HG02588 (cell line): Measurements from ENCODE around the gene FEM1B.

Experiments
- ATAC-seq: cut with Tn5 transposase; IDR thresholded peaks from one replicate; pipeline ENCODE4 v1.9.1; 2021; ENCODE audit warnings: mild to moderate bottlenecking, moderate library complexity; ENCODE audit not compliant: unreplicated experiment

FEM1B gene

GRCh38 chr15:68284616-68285258 lies 7.2 kb downstream of the FEM1B start:
- no peak for ATAC-seq

DNA sequence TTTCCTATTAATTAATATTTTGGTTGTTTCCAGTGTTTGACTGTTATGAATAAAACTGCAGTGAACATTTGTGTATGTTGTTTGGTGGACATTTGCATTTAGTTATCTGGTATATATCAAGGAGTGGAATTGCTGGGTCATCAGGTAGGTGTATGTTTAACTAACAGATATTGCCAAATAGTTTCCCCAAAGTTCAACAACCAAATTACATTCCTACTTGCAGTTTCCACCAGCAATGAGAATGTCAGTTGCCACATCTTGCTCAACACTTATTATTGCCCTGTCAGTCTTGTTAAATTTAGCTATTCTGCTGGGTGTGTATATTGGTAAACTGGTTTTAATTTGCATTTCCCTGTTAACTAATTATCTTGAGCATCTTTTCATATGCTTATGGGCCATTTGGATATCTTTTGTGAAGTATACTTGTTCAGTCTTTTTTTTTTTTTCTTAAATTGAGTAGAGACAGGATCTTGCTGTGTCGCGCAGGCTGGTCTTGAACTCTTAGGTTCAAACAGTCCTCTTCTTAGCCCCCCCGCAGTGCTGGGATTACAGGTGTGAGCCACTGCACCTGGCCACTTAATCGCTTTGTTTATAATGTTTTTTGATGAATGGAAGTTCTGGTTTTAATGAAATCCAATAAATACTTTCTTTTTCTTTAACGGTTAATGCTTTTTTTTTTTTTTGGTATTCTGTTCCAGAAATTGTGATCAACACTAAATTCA lies 7.9 kb downstream of the FEM1B start:
- no peak for ATAC-seq

DNA sequence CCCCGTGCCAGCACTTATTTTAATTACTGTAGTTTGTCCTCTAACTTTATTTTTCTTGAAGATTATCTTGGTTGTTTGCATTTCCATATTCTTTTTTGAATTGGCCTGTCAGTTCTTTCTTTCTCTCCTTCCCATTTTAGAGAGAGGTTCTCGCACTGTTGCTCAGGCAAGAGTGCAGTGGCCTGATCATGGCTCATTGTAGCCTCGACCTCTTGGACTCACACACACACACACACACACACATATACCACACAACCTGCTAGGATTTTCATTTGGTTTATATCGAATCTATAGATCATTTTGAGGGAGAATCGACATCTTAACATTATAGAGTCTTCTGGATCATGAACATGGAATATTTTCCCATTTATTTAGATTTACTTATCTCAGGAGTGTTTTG lies 8.7 kb downstream of the FEM1B start:
- no peak for ATAC-seq

GRCh38 chr15:68289057-68289456 lies 11.5 kb downstream of the FEM1B start:
- ATAC-seq, result no peak

DNA sequence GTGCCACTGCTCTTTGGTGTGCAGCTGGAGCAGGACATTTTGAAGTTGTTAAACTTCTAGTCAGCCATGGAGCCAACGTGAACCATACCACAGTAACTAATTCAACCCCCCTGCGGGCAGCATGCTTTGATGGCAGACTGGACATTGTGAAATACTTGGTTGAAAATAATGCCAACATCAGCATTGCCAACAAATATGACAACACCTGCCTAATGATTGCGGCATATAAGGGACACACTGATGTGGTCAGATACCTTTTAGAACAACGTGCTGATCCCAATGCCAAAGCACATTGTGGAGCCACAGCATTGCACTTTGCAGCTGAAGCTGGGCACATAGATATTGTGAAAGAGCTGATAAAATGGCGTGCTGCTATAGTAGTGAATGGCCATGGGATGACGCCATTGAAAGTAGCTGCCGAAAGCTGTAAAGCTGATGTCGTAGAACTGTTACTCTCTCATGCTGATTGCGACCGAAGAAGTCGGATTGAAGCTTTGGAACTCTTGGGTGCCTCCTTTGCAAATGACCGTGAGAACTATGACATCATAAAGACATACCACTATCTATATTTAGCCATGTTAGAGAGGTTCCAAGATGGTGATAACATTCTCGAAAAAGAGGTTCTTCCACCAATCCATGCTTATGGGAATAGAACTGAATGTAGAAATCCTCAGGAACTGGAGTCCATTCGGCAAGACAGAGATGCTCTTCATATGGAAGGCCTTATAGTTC lies 12.2 kb downstream of the FEM1B start:
- no peak for ATAC-seq

GRCh38 chr15:68290715-68291114 lies 13.2 kb downstream of the FEM1B start:
- no peak for ATAC-seq

DNA sequence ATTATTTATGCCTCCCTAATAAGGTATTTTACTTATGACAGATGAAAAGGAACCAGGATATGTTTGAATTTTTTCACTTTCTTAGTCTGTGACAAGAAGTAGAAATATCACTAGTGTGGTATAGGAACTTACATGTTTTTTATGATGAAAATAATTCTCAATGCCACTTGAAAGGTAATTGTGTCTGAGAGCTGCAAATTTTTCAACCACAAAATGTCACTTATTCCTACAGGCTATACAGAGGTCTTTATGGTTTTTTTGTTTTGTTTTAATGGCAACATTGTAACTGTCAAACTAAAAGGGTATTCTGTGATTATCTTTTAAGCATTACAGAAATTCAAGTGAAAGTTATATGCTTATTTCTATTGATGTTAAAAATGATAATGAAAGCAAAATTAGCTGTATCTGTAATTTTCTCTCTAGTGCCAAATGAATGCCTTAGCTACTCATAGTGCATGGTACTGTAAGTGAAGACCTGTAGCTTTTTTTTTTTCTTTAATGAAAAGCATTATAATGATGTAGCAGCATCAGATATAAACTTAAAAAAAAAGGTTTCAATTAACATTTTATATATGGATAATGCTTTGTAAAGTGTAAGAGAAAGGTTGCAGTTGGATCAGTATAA lies 14.7 kb downstream of the FEM1B start:
- ATAC-seq, result no peak

DNA sequence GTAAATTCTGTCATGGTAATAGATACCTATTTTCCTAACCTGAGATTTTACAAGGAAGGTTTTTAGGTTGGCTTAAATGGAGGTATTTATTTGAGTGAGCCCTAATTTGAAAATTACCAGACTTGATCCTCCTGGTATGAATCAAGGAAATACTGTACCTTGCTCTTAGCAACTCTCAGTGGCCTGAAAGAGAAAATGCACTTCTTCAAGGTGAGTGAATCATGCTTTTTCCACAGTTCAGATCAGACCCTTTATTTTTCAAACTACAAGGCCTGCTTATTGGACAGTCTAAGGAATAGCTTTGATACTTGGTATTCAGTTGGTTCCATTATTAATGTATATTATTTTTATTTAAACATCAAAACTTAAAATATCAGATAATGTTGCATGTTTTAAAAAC lies 15.4 kb downstream of the FEM1B start:
- ATAC-seq, result no peak

DNA sequence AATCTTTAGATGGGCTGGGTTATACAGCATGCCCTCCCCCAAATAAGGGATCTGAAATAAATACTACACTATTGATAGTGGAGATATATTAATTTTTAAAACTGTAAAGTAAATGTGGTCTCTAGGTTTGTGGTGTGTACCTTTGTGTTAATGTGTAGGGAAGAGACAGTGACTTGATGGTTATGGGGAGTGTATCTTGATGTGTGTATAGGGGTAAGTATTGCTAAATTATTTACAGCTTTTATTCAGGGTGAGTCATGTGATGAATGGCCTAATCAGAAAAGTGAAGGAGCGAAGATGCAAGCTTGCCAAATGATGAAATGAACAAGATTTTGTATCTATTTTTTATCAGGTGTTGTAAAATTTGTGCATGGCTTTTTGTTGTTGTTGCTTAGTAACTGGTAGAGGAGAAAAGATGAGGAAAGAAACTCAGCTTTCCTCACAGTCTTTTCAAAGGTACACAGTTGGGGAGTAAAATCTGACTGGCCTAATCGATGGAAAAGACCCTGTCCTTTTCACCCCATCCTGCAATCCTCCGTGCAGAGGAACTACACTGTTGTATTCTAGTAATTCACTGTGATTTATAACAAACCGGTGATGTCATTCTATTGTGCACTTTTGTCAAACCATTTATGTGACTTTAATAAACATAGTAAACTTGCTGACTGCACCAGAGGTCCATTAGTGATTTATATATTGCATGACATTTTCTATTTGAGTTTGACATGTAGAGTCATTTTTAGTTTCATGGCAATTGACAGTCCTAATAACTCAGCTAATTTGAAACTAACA lies 17.7 kb downstream of the FEM1B start:
- ATAC-seq, result no peak

DNA sequence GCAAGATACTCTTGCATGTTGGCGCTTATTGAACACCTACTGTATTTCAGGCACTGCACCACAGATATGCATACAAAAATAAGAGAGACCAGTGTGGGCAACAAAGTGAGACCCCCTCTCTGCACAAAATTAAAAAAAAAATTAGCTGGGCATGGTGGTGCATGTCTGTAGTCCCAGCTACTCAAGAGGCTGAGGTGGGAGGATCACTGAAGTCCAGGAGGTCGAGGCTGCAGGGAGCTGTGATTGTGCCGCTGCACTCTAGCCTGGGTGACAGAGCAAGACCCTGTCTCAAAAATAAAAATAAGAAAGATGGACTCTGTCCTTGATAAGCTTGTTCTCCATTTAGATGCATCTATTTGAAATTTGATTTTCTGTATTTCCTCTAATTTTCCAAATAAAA lies 20.8 kb downstream of the FEM1B start:
- ATAC-seq, result no peak

DNA sequence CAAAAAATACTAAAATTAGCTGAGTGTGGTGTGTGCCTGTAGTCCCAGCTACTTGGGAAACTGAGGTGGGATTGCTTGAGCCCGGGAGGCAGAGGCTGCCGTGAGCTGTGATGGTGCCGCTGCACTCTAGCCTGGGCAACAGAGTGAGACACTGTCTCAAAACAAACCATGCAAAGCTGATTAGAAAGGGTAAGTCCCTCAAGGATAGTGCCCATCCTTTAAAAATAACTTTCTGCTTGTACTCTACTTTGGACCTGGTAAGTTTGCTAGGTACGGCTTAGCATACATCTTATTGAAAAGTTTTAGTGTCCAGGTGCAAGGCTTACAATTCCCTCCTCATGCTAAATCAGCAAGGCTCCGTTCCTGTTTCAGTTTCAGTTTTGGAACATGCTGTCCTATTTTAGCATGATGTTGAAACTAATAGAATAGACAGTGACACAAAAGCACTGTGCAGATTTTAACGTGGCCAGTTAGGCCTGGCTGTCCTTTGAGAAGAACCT lies 21.4 kb downstream of the FEM1B start:
- ATAC-seq, result peak; percentile 82

DNA sequence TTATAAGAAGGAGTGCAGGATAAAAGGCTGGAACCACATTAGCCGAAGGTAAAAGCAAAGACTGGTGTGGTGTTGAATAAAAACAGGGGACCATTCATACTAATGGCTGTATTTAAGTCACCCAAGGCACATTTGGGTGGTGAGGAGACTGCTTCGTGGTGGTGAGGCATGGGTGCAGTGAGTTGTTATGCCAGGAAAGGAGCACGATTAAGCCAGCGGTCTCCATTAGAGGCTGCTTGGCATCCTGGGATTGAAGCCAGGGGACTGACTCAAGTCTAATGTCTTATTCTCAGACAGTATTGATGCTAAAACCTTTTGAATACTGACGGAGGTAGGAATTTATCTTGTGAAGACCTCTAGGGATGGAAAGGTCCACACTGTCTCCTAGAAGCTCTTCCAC lies 21.9 kb downstream of the FEM1B start:
- ATAC-seq, result peak; percentile 4

GRCh38 chr15:68300115-68300940 lies 22.8 kb downstream of the FEM1B start:
- no peak for ATAC-seq

GRCh38 chr15:68301301-68301700 lies 23.8 kb downstream of the FEM1B start:
- no peak for ATAC-seq

- no peak for ATAC-seq
Observed at GRCh38 chr15:68302729-68303128, 25.2 kb downstream of the FEM1B start.

- no peak for ATAC-seq
Observed at GRCh38 chr15:68303134-68303533, 25.6 kb downstream of the FEM1B start.

DNA sequence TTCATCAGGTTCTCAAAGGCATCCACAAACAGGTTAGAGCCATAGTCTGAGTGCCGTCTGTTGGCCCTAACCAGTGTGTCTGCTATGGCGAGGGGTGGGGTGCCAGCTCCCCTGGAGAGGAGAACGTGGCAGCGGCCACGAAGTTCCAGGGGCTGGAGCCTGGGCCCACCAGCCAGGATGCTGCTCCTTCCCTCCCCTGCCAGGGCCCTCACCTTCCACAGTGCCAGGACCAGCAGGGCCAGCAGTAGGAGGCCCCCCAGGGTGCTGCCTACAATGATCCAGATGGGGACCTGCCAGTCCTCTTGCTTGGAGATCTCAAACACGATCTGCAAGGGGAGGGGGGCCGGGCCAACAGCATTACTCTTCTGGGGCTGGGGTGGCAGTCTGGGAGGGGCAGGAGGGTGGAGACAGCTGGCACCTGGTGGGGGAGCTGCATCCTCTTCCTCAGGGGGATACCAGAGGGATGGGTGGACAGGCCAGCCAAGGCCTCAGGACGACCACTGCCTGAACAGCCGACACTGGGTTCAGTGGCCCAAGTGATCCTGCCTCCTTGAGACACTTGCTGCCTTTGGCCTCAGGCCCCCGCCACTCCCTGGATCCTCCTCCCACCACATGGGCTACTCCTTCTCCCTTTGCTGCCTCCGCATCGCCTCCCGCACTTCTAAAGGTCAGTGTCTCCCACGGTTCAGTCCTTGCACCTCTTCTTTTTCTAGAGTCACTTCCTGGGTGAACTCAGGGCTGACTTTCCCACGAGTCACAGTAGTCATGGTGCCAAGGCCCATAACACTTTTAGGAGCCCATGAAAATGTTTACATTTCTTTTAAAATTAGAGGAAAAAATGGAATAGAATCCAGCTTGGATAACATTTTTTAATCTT lies 26.3 kb downstream of the FEM1B start:
- no peak for ATAC-seq

DNA sequence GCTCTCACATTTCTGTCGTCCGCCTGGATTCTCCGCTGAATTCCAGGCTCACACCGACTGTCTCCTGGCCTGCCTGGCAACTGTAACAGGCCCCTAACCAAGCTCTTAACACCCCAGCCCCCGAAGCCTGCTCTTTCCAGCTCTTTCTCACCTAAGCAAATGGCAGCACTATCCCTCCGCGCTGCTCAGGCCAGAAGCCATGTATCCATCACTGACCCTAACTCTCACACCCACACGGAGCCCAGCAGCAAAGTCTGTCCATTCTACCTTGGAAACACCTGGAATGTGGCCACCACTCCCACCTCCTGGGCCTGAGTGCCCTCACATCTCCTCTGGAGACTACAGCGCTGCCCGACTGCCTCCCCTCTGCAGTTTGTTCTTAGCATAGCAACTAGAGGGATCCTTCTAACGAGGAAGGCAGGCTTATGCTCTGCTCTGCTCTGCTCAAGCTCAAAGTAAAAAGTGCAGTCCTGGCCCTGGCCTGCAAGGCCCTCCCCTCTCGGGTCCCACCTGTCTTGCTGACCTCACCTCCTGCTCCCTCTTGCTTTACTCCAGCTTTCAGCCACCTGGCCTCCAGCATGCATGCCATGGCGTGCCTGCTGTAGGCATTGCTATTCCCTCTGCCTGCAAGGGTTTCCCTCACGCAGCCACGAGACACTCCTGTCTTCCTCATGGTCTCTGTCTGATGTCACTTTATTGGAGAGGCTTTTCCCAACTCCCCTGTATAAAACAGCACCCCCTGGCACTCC lies 27.2 kb downstream of the FEM1B start:
- no peak for ATAC-seq
